ENCODE results near the gene RREB1.

Gene RREB1

GRCh38 chr6:7243179-7243981 is 135.6 kb downstream of the RREB1 start:
- peak; percentile 17 for DNase-seq (ENCODE audit: low read depth, low spot score)

- no peak for DNase-seq (ENCODE audit: low read depth, low spot score)
These were observed 138.1 kb downstream of the RREB1 start for GRCh38 chr6:7245668-7246393.

- DNase-seq (ENCODE audit: low read depth, low spot score) = no peak
These were observed 138.8 kb downstream of the RREB1 start for GRCh38 chr6:7246401-7247178.

GRCh38 chr6:7247179-7247456 is 139.4 kb downstream of the RREB1 start:
- DNase-seq (ENCODE audit: low read depth, low spot score) = no peak

- DNase-seq (ENCODE audit: low read depth, low spot score) = no peak
These were observed 140.1 kb downstream of the RREB1 start for GRCh38 chr6:7247828-7248227.

- DNase-seq (ENCODE audit: low read depth, low spot score) = no peak
These were observed 141.6 kb downstream of the RREB1 start for GRCh38 chr6:7249391-7249790.

GRCh38 chr6:7249946-7250643 is 142.3 kb downstream of the RREB1 start:
- no peak for DNase-seq (ENCODE audit: low read depth, low spot score)

- DNase-seq (ENCODE audit: low read depth, low spot score) = no peak
These were observed 143.1 kb downstream of the RREB1 start for GRCh38 chr6:7250812-7251211.

- DNase-seq (ENCODE audit: low read depth, low spot score) = no peak
These were observed 144.0 kb downstream of the RREB1 start for GRCh38 chr6:7251646-7252260.

GRCh38 chr6:7252390-7252789 is 144.6 kb downstream of the RREB1 start:
- DNase-seq (ENCODE audit: low read depth, low spot score) = no peak

- DNase-seq (ENCODE audit: low read depth, low spot score) = no peak
These were observed 147.4 kb downstream of the RREB1 start for GRCh38 chr6:7254980-7255835.

- no peak for DNase-seq (ENCODE audit: low read depth, low spot score)
These were observed 148.2 kb downstream of the RREB1 start for GRCh38 chr6:7255918-7256317.

GRCh38 chr6:7256785-7257184 is 149.0 kb downstream of the RREB1 start:
- DNase-seq (ENCODE audit: low read depth, low spot score) = no peak

GRCh38 chr6:7257521-7258230 is 149.9 kb downstream of the RREB1 start:
- DNase-seq (ENCODE audit: low read depth, low spot score) = no peak

- no peak for DNase-seq (ENCODE audit: low read depth, low spot score)
These were observed 150.5 kb downstream of the RREB1 start for GRCh38 chr6:7258231-7258763.

GRCh38 chr6:7260291-7261031 is 152.7 kb downstream of the RREB1 start:
- DNase-seq (ENCODE audit: low read depth, low spot score) = no peak

- no peak for DNase-seq (ENCODE audit: low read depth, low spot score)
These were observed 153.5 kb downstream of the RREB1 start for GRCh38 chr6:7261032-7261841.

GRCh38 chr6:7261852-7262461 is 154.2 kb downstream of the RREB1 start:
- no peak for DNase-seq (ENCODE audit: low read depth, low spot score)

All from activated CD4-positive, CD25-positive, alpha-beta regulatory T cell treated with anti-CD3 and anti-CD28 coated beads, Interleukin-2, amount 50 U/mL, for 16 hours (primary cell).